D721Med (cell line): ENCODE data around the gene STAT5B.

Source experiments
- DNase-seq: peaks from one replicate; pipeline ENCODE4 v3.0.0; 2011; ENCODE audit warnings: low spot score; ENCODE audit not compliant: insufficient read length
- FAIRE-seq: peaks from 2 replicates; lab custom pipeline; 2011; peaks lifted over from hg19 to GRCh38; lab: Jason Lieb, UNC
- TF ChIP-seq, protein P1 (sequence below): IDR thresholded peaks from 2 replicates; pipeline ENCODE4 v1.5.1; 2012; ENCODE audit warnings: mild to moderate bottlenecking, control low read depth; ENCODE audit not compliant: insufficient read depth; ENCODE audit errors: missing control alignments

The STAT5B gene

DNA sequence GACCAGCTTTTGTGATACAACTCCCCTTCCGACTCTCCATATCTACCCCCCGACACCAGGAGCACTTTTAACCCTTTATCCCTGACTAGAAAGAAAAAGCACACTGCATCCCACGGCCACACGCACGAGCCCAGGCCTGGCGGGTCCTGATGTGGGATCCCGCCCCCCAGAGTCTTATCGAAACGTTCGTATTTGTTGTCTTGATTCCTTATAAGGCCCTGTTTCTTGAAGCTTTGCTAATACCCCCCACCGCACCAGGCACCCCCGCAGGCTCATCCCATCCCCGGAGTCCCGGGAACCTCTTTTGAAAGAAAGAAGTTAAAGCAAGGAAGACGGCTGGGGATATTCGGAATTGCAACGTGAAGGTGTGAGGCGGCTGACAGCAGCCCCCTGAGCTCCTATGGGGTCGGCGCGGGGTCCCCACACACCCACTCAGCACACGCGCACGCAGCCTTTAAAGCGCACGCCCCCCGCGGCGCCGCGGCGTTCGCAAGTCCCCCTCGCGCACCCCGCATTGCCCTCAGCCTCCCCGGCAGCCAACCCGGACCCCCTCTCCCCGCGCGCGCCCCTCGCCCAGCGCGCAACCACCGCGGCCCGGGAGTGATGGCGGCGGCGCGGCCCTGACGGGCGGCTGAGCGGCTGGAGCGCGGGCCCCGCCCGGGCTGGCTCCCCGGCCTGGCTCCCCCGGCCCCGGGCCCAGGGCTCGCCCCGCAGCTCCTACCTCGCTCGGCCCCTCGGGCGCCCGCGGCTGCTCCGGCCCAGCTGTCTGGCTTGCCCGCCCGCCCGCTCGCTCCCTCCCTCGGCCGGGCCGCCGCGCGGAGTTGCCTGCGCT is 448 bp downstream of the STAT5B start:
- TF ChIP-seq, protein P1, sequence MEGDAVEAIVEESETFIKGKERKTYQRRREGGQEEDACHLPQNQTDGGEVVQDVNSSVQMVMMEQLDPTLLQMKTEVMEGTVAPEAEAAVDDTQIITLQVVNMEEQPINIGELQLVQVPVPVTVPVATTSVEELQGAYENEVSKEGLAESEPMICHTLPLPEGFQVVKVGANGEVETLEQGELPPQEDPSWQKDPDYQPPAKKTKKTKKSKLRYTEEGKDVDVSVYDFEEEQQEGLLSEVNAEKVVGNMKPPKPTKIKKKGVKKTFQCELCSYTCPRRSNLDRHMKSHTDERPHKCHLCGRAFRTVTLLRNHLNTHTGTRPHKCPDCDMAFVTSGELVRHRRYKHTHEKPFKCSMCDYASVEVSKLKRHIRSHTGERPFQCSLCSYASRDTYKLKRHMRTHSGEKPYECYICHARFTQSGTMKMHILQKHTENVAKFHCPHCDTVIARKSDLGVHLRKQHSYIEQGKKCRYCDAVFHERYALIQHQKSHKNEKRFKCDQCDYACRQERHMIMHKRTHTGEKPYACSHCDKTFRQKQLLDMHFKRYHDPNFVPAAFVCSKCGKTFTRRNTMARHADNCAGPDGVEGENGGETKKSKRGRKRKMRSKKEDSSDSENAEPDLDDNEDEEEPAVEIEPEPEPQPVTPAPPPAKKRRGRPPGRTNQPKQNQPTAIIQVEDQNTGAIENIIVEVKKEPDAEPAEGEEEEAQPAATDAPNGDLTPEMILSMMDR = no peak
- FAIRE-seq (no peak), DNase-seq (no peak)

DNA sequence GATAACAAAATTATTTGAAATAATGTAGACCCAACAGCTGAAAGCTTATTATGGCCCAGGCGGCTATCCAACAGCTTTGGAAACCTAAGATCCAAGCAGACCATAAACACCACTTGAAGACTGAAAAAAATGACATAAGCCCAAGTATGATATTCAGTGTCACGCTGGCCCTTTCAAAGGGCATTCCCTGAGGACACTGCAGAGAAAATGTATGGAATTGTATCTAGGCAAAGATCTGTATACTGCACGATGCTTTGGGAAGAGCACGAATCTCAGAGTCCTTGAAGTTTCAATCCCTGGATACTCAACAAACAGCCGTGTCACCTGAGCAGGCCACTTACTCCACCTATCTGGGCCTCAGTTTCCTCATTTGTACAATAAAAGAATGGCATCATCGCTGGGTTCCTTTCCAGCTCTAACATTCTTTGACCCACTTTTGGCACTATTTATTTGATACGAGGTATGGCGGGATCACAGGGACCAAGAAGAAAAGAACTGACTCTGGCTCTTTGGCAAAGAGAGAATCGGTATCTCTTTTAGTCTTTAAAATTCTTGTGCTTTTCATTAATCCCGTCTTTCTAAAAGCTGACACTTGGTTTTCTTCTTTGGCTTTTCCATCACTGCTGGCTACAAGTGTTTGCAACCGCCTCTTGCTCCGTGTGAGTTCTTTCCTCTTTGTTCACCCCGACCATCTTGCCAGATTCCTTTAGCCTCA is 1.2 kb downstream of the STAT5B start:
- no peak for FAIRE-seq
- DNase-seq = no peak
- TF ChIP-seq, protein P1 = no peak

DNA sequence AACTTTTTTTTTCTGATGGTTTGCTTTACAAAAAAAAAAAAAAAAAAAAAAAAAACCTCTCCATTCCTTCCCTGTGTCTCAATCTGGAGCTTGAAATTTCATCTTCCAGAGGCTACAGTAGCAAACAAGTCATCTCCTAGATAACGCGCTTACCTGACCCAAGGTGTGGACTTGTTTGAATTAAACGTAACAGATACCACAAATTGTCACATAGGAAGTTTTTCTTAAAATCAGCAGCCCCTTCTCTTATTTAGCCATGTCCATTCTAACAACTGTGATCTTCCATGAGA is 2.0 kb downstream of the STAT5B start:
- FAIRE-seq (no peak), DNase-seq (no peak)
- TF ChIP-seq, protein P1 = no peak

DNA sequence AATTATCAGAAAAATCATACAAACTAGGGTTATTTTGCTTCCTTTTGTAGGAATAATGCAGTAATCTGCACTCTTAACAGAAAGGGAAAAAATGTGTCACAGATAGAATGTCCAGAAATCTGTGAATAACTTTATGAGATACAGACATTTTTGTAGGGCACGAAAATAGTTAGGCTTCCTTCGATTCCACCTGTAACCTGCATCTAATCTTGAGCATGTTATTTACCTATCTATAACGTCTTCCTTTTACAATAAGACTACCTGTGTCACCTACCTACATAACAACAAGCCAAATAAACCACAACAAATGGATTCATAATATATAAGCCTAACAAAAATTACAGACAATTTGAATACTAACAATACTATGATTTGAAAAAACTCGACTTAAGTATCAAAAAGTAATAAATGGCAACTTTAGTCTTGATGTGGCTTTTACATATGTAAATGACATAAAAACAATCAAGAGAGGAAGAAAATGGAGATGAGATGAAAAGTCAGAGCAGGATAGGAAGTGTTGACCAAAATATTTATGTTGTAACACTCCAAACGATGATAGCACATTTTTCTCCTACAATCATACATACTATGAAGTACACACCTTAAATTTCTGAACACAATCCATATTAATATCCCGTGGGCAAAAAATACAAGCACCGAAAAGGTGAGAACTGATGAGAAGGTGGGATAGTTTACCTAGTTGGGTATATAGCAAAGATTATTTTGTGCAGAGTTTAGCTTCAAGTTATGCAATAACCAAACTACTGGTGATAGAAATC is 2.5 kb downstream of the STAT5B start:
- DNase-seq (no peak), FAIRE-seq (no peak)
- TF ChIP-seq, protein P1 = no peak

- no peak for FAIRE-seq
- TF ChIP-seq, protein P1 = no peak
These were observed 3.9 kb downstream of the STAT5B start for GRCh38 chr17:42272162-42272907.

GRCh38 chr17:42271779-42272035 is 4.5 kb downstream of the STAT5B start:
- DNase-seq (no peak), FAIRE-seq (no peak)
- TF ChIP-seq, protein P1 = no peak

More at GRCh38 chr17:42272162-42272907, 3.9 kb downstream of the STAT5B start:
- no peak for DNase-seq
